GM23338 (cell line): ENCODE data around the gene MEF2A. TPM values are rescaled to one million over a fixed set of nuclear protein-coding genes. Genes with fewer than 3 reads are reported as not detected.

Experiments
- ATAC-seq: fragments of 200-7000 bp; cut with Tn5 transposase; 3 replicates; pipeline ENCODE4 v1.9.1; 2020
- DNase-seq: peaks from one replicate; pipeline ENCODE4 v3.0.0-alpha.2; 2015; ENCODE audit warnings: low spot score
- H2AFZ ChIP-seq: fragments of 200-600 bp; sonication (generic); 2 replicates; pipeline ENCODE4 v1.8.0; 2016; ENCODE audit warnings: antibody characterized with exemption, mild to moderate bottlenecking, moderate library complexity
- H3F3A ChIP-seq: fragments of 200-600 bp; sonication (generic); replicated peaks from 2 replicates; pipeline ENCODE4 v1.8.0; 2017; ENCODE audit warnings: antibody characterized with exemption, mixed run types, low read depth
- H3K27ac ChIP-seq: fragments of 200-600 bp; sonication (generic); 2 replicates; pipeline ENCODE4 v1.6.1; 2016; ENCODE audit warnings: low read depth
- H3K27me3 ChIP-seq: fragments of 200-600 bp; sonication (generic); 2 replicates; pipeline ENCODE4 v1.8.0; 2016; ENCODE audit warnings: mild to moderate bottlenecking, mixed run types, moderate library complexity; ENCODE audit not compliant: insufficient read depth
- H3K36me3 ChIP-seq: fragments of 200-600 bp; sonication (generic); 2 replicates; pipeline ENCODE4 v1.8.0; 2016; ENCODE audit warnings: mild to moderate bottlenecking; ENCODE audit not compliant: insufficient read depth
- H3K4me1 ChIP-seq: fragments of 200-600 bp; sonication (generic); 2 replicates; pipeline ENCODE4 v1.8.0; 2016; ENCODE audit warnings: mild to moderate bottlenecking, moderate library complexity; ENCODE audit not compliant: insufficient read depth
- H3K4me2 ChIP-seq: fragments of 200-600 bp; sonication (generic); 2 replicates; pipeline ENCODE4 v1.7.1; 2017; ENCODE audit warnings: mixed run types
- H3K4me3 ChIP-seq: fragments of 200-600 bp; sonication (generic); 2 replicates; pipeline ENCODE4 v1.6.1; 2016; ENCODE audit warnings: mixed run types
- H3K79me2 ChIP-seq: fragments of 200-600 bp; sonication (generic); replicated peaks from 2 replicates; pipeline ENCODE4 v1.8.0; 2017; ENCODE audit warnings: mild to moderate bottlenecking; ENCODE audit not compliant: insufficient read depth
- H3K9me2 ChIP-seq: fragments of 200-600 bp; sonication (generic); 2 replicates; pipeline ENCODE4 v1.8.0; 2017; ENCODE audit not compliant: insufficient read depth
- H4K20me1 ChIP-seq: fragments of 200-600 bp; sonication (generic); replicated peaks from 2 replicates; pipeline ENCODE4 v1.8.0; 2017; ENCODE audit warnings: mild to moderate bottlenecking; ENCODE audit not compliant: insufficient read depth
- H3K27ac Mint-ChIP-seq: 2 replicates; pipeline ENCODE4 v1.8.0; 2020; ENCODE audit warnings: inconsistent platforms, mild to moderate bottlenecking, moderate library complexity, mixed read lengths
- H3K27me3 Mint-ChIP-seq: 3 replicates; pipeline ENCODE4 v1.8.0; 2022; ENCODE audit warnings: low read depth, mild to moderate bottlenecking, moderate library complexity, mixed read lengths, inconsistent platforms; ENCODE audit not compliant: insufficient read depth, poor library complexity
- H3K36me3 Mint-ChIP-seq: 3 replicates; pipeline ENCODE4 v1.8.0; 2021; ENCODE audit warnings: low read depth, mild to moderate bottlenecking, inconsistent platforms, moderate library complexity, mixed read lengths
- H3K4me1 Mint-ChIP-seq: 3 replicates; pipeline ENCODE4 v1.8.0; 2020; ENCODE audit warnings: mild to moderate bottlenecking, inconsistent platforms, mixed read lengths
- H3K4me3 Mint-ChIP-seq: 3 replicates; pipeline ENCODE4 v1.8.0; 2021; ENCODE audit warnings: moderate library complexity, mild to moderate bottlenecking, inconsistent platforms, mixed read lengths
- H3K9me3 Mint-ChIP-seq: 3 replicates; pipeline ENCODE4 v1.8.0; 2020; ENCODE audit warnings: moderate library complexity, mild to moderate bottlenecking, inconsistent platforms, mixed read lengths
- CREB1 ChIP-seq: fragments of 250-450 bp; sonication (Bioruptor Pico); IDR thresholded peaks from 2 replicates; pipeline ENCODE4 v1.5.0; 2020; ENCODE audit warnings: low read depth, mild to moderate bottlenecking, moderate library complexity
- EZH2phosphoT487 ChIP-seq: fragments of 200-600 bp; sonication (generic); IDR thresholded peaks from one replicate; pipeline ENCODE4 v1.8.1; 2018; ENCODE audit warnings: antibody characterized with exemption; ENCODE audit not compliant: unreplicated experiment
- JUNB ChIP-seq: IDR thresholded peaks from one replicate; pipeline ENCODE4 v1.6.1; 2016; ENCODE audit warnings: antibody characterized with exemption; ENCODE audit not compliant: unreplicated experiment
- NANOG ChIP-seq: IDR thresholded peaks from 2 replicates; pipeline ENCODE4 v1.6.1; 2016; ENCODE audit warnings: antibody characterized with exemption, borderline replicate concordance
- POLR2AphosphoS5 ChIP-seq: IDR thresholded peaks from 2 replicates; pipeline ENCODE4 v1.6.1; 2016; ENCODE audit warnings: antibody characterized with exemption, low read depth
- REST ChIP-seq: IDR thresholded peaks from one replicate; pipeline ENCODE4 v1.6.1; 2018; ENCODE audit warnings: antibody characterized with exemption; ENCODE audit not compliant: unreplicated experiment
- STAT1 ChIP-seq: IDR thresholded peaks from one replicate; pipeline ENCODE4 v1.6.1; 2016; ENCODE audit warnings: antibody characterized with exemption; ENCODE audit not compliant: unreplicated experiment
- ZNF331 ChIP-seq: fragments of 250-450 bp; sonication (Bioruptor Pico); IDR thresholded peaks from 2 replicates; pipeline ENCODE4 v1.5.0; 2020; ENCODE audit warnings: low read depth, mild to moderate bottlenecking, moderate library complexity
- ZNF462 ChIP-seq: fragments of 250-450 bp; sonication (Bioruptor Pico); IDR thresholded peaks from 2 replicates; pipeline ENCODE4 v1.5.0; 2020; ENCODE audit warnings: mild to moderate bottlenecking, moderate library complexity
- polyA plus RNA-seq: library from polyadenylated mRNA; unstranded; fragments of >200 nt; fragmentation: Nextera tagmentation; extraction: Ambion mirVana; gene quantifications from 2 replicates; pipeline ENCODE4 v1.2.1, GENCODE V29; 2016
- total RNA-seq: library from RNA; depleted of rRNA; stranded (reverse); fragments of >200 nt; shearing (Covaris generic); gene quantifications from 2 replicates; pipeline ENCODE4 v1.2.3, GENCODE V29; 2014

MEF2A gene
- total and polyA plus RNA-seq, 2 experiments from 2014 or later: 20.3 to 42.3 TPM

- TF ChIP-seq STAT1: no peak
Measured at GRCh38 chr15:99552111-99552510, 13.7 kb upstream of the MEF2A start (continued).

GRCh38 chr15:99554880-99555488, 10.8 kb upstream of the MEF2A start:
- H3F3A ChIP-seq: no peaks in the 10 kb centered on the region
- no peak for ATAC-seq

More at GRCh38 chr15:99554880-99555488, 10.8 kb upstream of the MEF2A start:
- Histone ChIP-seq H3K4me2 (no peak overlapping the region), H3K9me2 (no peaks in the 10 kb centered on the region), H3K79me2 (no peaks in the 10 kb centered on the region), H2AFZ (no peak overlapping the region), H3K27ac (no peak overlapping the region), H3K27me3 (no peaks in the 10 kb centered on the region), H3K36me3 (no peaks in the 10 kb centered on the region), H3K4me3 (no peak overlapping the region), H3K4me1 (no peaks in the 10 kb centered on the region), H4K20me1 (no peaks in the 10 kb centered on the region)
- Mint-ChIP-seq H3K27ac (no peak overlapping the region; the same call in 1 of the 2 replicates), H3K27me3 (peaks cover 3% of the 10 kb centered on the region), H3K4me1 (no peaks in the 10 kb centered on the region), H3K36me3 (no peaks in the 10 kb centered on the region), H3K9me3 (no peaks in the 10 kb centered on the region), H3K4me3 (no peak overlapping the region)
- TF ChIP-seq ZNF331 (CRISPR knock-in tag) (no peak), CREB1 (no peak), POLR2AphosphoS5 (no peak), EZH2phosphoT487 (no peak), REST (no peak), NANOG (no peak), JUNB (no peak), ZNF462 (CRISPR knock-in tag) (no peak)
- DNase-seq: no peak
